Tibial nerve (tissue), 4 donors: ENCODE data around the gene ZNHIT6.

ENCODE experiments used
- EP300 ChIP-seq, 2 donors: sonication (generic); formaldehyde crosslinking; IDR thresholded peaks; one replicate each; pipeline ENCODE4 v1.6.1; 2017; ENCODE audit warnings: antibody characterized with exemption in 2 of 2, mild to moderate bottlenecking in 1 of 2
- TF ChIP-seq, protein P1 (sequence below), 5 experiments: fragments of 200-600 bp in 3 of 5; fragments of 450-650 bp in 2 of 5; sonication (generic) in 3 of 5; IDR thresholded peaks; one replicate each; pipeline ENCODE4 v1.5.1; 2016 to 2019; ENCODE audit warnings: antibody characterized with exemption in 5 of 5, mild to moderate bottlenecking in 3 of 5, moderate library complexity in 2 of 5

DNA sequence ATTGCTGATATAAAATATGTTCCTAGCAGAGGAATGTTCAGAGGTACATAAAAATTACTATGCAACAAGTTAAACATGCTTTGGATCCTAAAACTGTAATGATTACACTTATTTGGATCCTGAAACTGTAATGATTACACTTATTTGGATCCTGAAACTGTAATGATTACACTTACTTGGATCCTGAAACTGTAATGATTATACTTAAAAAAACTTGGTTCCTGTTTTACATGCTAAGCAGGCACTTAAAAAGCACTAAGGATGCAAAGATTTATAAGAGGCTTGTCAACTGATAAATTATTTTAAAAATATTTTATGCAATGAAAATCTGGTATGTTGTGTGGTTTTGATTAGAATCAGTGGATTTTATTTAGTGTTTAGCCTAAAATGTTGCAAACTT lies 47.7 kb downstream of the ZNHIT6 start:
- TF ChIP-seq EP300 (IDR thresholded peaks at IDR 0.05), result no peak
- TF ChIP-seq, protein P1, sequence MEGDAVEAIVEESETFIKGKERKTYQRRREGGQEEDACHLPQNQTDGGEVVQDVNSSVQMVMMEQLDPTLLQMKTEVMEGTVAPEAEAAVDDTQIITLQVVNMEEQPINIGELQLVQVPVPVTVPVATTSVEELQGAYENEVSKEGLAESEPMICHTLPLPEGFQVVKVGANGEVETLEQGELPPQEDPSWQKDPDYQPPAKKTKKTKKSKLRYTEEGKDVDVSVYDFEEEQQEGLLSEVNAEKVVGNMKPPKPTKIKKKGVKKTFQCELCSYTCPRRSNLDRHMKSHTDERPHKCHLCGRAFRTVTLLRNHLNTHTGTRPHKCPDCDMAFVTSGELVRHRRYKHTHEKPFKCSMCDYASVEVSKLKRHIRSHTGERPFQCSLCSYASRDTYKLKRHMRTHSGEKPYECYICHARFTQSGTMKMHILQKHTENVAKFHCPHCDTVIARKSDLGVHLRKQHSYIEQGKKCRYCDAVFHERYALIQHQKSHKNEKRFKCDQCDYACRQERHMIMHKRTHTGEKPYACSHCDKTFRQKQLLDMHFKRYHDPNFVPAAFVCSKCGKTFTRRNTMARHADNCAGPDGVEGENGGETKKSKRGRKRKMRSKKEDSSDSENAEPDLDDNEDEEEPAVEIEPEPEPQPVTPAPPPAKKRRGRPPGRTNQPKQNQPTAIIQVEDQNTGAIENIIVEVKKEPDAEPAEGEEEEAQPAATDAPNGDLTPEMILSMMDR (IDR thresholded peaks at IDR 0.05), result no peak
